Measurements from ENCODE around the gene PTRH1.
A peak's percentile ranks its signal among the peaks of the same experiment; 100 is the strongest.

The PTRH1 gene

DNA sequence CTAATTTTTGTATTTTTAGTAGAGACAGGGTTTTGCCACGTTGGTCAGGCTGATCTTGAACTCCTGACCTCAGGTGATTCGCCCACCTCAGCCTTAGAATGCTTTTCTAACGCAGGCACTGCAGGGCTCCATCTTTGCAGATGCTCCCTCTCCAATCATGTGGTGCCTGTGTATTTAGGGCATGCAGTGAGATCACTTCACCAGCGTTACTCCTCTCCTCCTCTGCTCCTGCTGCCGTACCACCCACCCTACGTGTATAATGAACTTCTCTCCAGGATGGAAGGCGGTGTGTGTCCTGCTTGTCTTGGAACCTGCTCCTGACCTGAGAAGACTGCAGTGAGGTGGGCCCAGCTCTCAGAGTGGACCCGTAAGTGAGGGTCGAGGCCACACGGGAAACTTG lies 22.3 kb downstream of the PTRH1 start:
- DNase-seq, result no peak

DNA sequence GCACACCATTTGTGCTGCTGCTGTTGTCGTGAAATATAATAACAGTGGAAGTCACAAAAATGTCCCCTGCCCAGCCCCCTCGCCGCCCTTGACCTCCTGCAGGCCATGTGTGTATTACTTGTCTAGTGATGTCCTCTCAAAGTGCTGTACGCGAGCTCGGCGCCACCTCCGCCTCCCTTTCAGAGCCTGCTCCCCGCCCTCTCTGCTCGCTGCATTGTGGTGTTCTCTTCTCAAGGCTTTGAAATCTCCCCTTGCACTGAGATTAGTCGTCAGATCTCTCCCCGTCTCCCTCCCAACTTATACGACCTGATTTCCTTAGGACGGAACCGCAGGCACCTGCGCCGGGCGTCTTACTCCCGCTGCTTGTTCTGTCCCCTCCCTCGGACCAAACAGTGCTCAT lies 23.4 kb downstream of the PTRH1 start:
- DNase-seq, result no peak

- DNase-seq, result no peak
These were observed 24.7 kb downstream of the PTRH1 start for GRCh38 chr9:127690735-127691134.

DNA sequence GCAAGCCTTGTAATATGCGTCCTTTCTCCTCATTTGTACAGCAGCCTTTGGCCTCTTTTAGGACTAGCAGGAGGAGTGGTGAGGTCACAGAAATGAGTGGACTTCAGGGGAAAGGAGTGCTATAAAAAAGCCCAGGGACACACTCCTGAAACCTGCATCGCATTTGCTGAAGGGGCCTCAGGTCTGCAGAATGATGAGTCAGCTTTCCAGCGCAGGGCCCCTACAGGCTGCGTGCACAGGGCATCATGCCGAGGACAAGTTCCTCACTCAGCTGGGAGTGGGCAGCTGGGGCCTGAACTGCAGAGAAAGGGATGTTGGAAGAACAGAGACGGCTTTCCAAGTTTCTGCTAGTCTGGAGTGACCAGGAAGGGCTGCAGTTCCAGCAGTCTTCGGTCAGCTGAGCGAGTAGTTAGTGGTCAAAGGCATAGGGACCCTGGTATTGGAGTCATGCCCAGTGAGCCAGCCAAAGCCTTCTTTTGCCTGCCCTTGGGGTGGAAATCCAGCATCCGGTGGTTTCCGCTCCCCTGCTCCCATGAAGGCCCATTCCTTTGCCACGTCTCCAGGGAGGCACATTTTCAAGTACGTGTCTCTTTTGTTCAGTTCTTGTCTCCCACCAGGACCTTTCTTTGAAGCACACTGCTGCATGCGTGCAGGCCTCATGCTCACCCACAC lies 26.0 kb downstream of the PTRH1 start:
- DNase-seq, result no peak

DNA sequence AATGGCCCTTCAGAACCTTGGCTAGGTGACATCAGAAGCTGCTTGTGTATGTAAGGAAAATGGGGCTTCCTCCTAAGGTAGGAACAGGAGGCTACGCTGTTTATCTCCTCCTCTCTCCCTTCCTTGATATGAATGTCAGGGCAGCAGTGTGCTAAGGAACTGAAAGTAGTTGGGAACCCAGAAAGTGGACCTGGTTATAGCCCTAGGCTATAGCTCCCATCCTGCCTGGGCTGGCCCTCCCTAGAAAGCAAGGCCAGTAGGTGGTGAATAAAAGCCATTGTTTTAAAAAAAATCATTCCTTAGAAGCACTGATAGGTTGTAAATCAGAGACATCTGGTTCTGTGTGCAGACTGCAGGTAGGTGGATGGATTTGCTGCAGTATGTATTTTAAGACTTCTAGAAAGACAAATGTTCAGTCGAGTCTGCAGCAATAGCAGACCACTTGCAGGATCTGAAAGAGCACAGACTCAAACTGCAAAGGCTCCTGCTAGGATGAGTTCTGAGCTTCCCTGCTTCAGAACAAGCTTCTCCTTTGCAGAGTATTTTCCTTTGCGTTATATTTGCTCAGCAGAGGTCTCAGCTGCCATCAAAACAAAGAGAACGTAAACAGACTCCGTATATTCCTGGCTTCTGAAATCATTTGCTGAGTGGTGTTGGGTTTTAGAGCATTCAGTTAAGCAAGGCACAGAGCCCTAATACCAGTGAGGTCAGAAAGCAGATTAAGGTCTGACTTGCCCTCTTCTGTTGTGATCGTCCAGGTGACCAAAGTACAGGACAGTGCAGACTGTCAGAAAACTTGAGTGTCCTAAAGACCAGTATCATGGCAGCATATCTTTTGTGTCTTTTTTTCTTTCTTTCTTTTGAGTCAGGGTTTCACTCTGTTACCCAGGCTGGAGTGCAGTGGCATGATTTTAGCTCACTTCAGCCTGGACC lies 28.7 kb downstream of the PTRH1 start:
- DNase-seq, result peak; percentile 7

DNA sequence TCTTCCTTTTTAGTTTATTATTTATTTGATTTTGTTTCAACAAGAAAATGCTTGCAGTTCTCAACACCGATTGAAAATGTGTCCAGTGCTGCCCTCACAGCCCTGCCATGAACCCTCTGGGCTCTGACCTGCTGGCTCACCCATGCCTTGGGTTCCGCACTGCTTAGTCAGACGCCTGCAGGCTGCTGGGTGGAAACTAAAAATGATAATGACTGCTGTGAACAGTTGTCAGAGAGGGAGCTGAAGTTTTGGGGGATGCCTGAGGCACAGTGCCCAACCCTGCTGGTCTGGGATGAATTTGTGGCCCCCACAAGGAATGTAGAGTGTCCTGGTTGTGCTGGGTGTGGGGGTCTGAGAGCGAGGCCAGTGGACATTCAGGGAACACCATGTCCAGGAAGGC lies 30.9 kb downstream of the PTRH1 start:
- DNase-seq, result no peak

GRCh38 chr9:127683723-127684122 lies 31.7 kb downstream of the PTRH1 start:
- DNase-seq, result no peak

GRCh38 chr9:127682351-127683136 lies 32.9 kb downstream of the PTRH1 start:
- no peak for DNase-seq

DNA sequence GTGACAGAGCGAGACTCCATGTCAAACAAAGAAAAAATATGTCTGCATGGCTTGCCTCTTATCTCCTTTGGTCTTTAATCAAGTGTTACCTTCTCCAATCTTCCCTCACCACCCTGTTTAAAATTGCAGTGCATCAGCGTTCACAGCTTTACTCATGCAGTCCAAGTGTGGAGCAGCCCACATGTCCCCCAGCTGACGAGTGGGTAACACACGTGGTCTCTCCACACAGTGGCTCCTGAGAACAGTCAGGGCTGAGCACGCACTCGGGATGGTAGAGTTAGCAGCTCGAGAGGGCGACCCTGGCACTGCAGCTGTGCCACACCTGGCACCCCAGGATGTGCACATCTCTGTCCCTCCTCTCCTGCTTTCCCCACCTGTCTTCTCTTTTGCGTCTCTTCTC lies 34.6 kb downstream of the PTRH1 start:
- no peak for DNase-seq

DNA sequence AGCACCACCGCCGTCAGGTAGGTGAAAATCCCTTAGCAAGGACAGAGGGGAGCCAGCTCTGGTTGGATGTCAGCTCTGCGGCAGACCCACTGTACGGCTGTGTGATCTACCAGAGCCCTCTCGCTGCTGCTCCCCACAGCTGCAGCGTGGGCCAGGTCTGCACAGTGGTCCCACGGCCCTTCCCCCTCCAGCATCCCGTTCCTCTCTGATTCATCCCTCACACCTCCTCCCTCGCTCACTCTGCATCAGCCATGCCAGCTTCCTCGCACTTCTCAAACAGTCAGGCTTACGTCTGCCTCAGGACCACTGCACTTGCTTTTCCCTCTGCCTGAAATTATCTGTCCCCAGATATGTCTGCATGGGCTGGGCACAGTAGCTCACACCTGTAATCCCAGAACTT lies 35.2 kb downstream of the PTRH1 start:
- DNase-seq, result no peak

DNA sequence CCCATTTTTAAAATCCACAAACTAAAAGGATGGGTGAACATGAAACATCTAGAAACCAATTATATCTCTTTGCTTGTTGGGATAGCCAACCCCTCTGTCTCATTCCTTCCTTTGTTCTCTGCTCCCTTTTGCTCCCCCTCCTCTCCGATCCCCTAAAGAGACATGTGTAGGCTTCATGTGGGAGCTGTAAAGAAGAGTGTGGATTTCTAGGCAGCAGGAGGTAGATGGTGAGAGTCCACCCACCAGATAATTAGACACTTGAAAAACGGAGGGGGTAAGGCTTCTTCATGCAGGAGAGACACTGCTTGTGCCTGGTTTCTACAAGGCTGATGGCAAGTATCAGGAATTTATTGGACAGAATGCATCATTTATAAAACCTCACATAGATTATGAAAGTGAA lies 36.0 kb downstream of the PTRH1 start:
- no peak for DNase-seq

DNA sequence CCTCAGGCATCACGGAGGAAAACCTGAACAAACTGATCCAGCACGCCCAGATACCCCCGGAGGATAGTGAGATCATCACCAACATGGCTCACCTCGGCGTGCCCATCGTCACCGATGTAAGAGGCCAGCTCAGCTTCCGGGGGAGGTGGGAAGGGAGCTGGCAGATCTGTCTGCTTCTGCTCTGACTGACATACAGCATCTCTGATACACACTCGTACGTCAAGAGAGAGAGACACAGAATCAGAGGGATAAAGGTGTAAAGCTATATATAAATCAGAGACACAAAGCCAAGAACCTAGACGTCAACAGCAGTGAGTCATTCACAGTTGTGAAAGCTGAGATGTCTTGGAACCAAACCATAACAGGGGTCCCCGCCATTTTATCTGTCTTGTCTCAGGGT lies 38.8 kb downstream of the PTRH1 start:
- no peak for DNase-seq

DNA sequence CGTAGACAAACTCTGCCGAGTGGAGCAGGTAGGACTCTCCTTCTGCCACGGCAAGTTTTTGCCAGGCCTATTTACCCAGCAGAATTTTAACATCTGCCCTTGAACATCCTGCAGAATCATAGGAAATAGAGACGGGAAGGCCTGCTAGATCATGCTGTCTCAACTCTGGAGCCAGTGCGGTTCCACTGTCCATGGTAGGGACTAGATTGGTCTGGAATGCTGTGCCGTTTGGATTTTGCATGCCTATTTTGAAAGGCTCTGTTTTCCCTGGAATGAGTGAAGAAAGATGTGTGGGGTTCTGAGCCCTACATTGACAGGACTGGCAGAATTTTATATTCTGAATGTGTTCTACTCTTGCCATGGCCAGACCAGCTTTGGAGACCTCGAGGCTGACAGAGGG lies 42.2 kb downstream of the PTRH1 start:
- DNase-seq, result no peak

GRCh38 chr9:127667906-127668305 lies 47.6 kb downstream of the PTRH1 start:
- no peak for DNase-seq

DNA sequence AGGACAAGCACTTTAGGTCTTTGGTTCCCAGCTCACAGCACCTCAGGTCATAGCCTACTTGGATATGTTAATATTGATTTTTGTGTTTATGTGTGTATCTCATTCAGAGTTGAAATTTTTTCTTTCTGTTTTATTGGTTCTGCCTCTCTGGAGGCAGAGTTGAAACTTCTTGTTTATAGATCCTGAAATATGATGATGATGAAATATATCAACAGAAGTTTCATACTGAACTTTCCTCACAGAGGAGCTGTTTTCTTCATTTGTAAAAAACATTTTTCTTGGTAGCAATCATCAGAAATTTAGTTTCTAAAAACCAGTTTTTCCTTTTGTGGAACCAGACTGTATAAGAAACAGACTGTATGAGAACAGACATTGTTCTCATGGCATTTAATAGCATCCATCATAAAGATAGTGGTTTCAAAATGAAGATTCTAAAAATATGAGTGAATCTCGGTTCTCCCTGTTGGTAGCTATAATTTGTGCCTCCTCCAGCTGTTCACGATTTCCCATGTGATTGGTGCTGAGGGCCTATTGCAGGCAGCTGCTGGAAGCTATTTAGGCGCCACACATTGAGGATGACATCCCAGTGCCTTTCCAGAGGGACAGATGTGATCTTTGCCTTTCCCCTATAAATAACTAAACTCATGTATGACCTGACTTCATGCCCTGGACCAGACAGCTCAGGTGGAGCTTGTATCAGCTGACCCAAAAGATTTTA lies 48.2 kb downstream of the PTRH1 start:
- DNase-seq, result no peak

DNA sequence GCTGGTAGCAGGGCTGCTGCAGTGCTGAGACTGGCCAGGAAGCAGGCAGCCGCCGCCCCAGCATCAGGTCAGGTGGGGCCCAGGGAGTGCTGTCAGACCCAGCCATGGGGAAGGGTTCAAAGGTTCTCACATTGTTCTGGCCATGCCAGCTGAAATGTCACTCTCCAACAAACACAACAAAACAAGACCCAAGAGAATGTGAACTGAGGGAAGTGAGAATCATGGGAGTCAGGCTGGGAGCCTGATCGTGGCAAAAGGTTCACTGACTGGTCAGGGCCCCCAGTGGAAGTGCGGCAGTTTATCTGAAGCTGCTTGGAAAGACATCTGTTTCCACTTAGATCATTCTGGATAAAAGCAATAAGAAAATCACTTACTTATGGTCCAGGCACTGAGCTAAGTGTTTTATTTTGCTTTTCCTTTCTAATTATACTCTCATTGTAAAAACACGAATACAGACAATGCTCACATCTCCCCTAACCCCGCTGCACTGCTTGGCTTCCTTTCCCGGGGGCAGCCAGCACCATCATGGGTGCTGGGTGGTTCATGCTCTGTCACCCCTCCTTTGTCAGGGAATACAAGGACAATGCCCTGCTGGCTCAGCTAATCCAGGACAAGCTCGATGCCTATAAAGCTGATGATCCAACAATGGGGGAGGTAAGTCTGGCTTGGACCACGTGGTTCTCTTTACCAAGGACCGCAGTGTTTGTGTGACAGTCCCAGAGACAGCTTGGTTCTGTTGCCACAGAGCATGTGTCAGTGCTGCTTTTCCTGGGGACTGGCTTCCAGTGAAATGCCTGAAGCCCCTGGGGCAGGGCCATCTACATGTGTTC lies 50.6 kb downstream of the PTRH1 start:
- DNase-seq, result no peak

DNA sequence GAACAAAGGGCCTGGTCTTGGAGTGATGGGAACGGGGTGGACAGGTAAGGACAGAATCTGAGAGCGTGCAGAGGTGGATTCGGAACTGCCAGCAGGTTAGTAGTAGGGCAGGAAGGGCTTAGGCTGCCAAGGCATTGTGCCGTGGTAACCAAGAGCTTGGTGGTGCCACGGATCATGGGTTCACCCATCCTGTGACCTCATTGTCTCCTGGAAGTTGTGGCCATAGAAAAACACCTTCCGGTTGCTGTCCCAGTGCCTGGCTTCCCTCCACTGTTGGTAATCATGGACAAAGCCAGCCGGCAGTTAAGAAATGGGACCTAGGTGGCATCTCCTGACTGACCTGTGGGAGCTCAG lies 51.2 kb downstream of the PTRH1 start:
- DNase-seq, result no peak

Data from NCI-H774 (cell line).